Tibial nerve (tissue), 4 donors: ENCODE data around the gene FMN1.

ENCODE experiments used
- CTCF ChIP-seq, 5 experiments: fragments of 200-600 bp in 3 of 5; fragments of 450-650 bp in 2 of 5; sonication (generic) in 3 of 5; IDR thresholded peaks; one replicate each; pipeline ENCODE4 v1.5.1; 2016 to 2019; ENCODE audit warnings: antibody characterized with exemption in 5 of 5, mild to moderate bottlenecking in 3 of 5, moderate library complexity in 2 of 5
- EP300 ChIP-seq, 2 donors: sonication (generic); formaldehyde crosslinking; IDR thresholded peaks; one replicate each; pipeline ENCODE4 v1.6.1; 2017; ENCODE audit warnings: antibody characterized with exemption in 2 of 2, mild to moderate bottlenecking in 1 of 2
- POLR2A ChIP-seq, 2 donors: fragments of 450-650 bp; IDR thresholded peaks; one replicate each; pipeline ENCODE4 v1.6.1; 2017; ENCODE audit warnings: antibody characterized with exemption in 2 of 2, mild to moderate bottlenecking in 2 of 2, moderate library complexity in 2 of 2

GRCh38 chr15:32722136-32722535 is 472.4 kb downstream of the FMN1 start:
- TF ChIP-seq CTCF (IDR thresholded peaks at IDR 0.05) (no peak), POLR2A (IDR thresholded peaks at IDR 0.05) (no peak), EP300 (IDR thresholded peaks at IDR 0.05) (no peak)
